A673 (cell line): ENCODE measurements around the gene PLCB4. TPM values are rescaled to one million over a fixed set of nuclear protein-coding genes. Genes with fewer than 3 reads are reported as not detected.

Source experiments
- BruUV-seq: library from RNA; stranded (reverse); fragments of 400-500 nt; replicated peaks from 2 replicates; lab custom pipeline; 2021; lab: Mats Ljungman, UMichigan
- CTCF ChIA-PET: fragments of 300-600 bp; sonication (Branson Sonifier 250); formaldehyde crosslinking; loops from one replicate; lab custom pipeline; 2022; ENCODE audit warnings: antibody characterized with exemption; lab: Charles Lee
- POLR2A ChIA-PET: fragments of 300-600 bp; sonication (Branson Sonifier 250); formaldehyde crosslinking; loops from one replicate; lab custom pipeline; 2022; ENCODE audit warnings: antibody characterized with exemption; ENCODE audit not compliant: low non-redundant PET; lab: Charles Lee
- DNase-seq: peaks from one replicate; pipeline ENCODE4 v3.0.0-alpha.2; 2015; ENCODE audit warnings: low spot score
- H3K27ac ChIP-seq: fragments of 200-600 bp; sonication (generic); 2 replicates; pipeline ENCODE4 v1.5.1; 2016; ENCODE audit warnings: mixed run types, low read depth, mild to moderate bottlenecking, mixed read lengths, antibody characterized with exemption, low read length; ENCODE audit not compliant: poor library complexity, severe bottlenecking
- H3K27me3 ChIP-seq: fragments of 200-600 bp; sonication (generic); replicated peaks from 2 replicates; pipeline ENCODE4 v1.6.1; 2017; ENCODE audit warnings: mixed run types, low read depth, mild to moderate bottlenecking, mixed read lengths, antibody characterized with exemption, low read length; ENCODE audit not compliant: insufficient read depth, poor library complexity
- H3K36me3 ChIP-seq: fragments of 200-600 bp; sonication (generic); 2 replicates; pipeline ENCODE4 v1.6.1; 2016; ENCODE audit warnings: mixed run types, mild to moderate bottlenecking, mixed read lengths, antibody characterized with exemption, low read length; ENCODE audit not compliant: insufficient read depth, poor library complexity, severe bottlenecking
- H3K4me1 ChIP-seq: fragments of 200-600 bp; sonication (generic); 2 replicates; pipeline ENCODE4 v1.6.1; 2017; ENCODE audit warnings: mixed run types, mild to moderate bottlenecking, mixed read lengths, antibody characterized with exemption, low read length; ENCODE audit not compliant: insufficient read depth, poor library complexity, severe bottlenecking
- H3K4me3 ChIP-seq: fragments of 200-600 bp; sonication (generic); 2 replicates; pipeline ENCODE4 v1.5.1; 2016; ENCODE audit warnings: low read depth, mixed run types, mild to moderate bottlenecking, mixed read lengths, low read length; ENCODE audit not compliant: poor library complexity, severe bottlenecking
- H3K9me3 ChIP-seq: fragments of 200-600 bp; sonication (generic); 2 replicates; pipeline ENCODE4 v1.6.1; 2016; ENCODE audit warnings: mixed run types, low read depth, mild to moderate bottlenecking, mixed read lengths, antibody characterized with exemption, low read length; ENCODE audit not compliant: poor library complexity, severe bottlenecking
- CTCF ChIP-seq: fragments of 300-800, 200-600 bp; sonication (generic); conservative IDR thresholded peaks from 2 replicates; pipeline ENCODE4 v1.5.1; 2017; ENCODE audit warnings: low read depth, mild to moderate bottlenecking, antibody characterized with exemption, low read length, moderate library complexity, mixed read lengths
- EZH2 ChIP-seq: fragments of 200-600 bp; sonication (generic); IDR thresholded peaks from 2 replicates; pipeline ENCODE4 v1.6.1; 2017; ENCODE audit warnings: borderline replicate concordance, low read depth, mild to moderate bottlenecking, mixed read lengths, antibody characterized with exemption, low read length; ENCODE audit not compliant: poor library complexity, severe bottlenecking
- intact Hi-C: fragments of 100-400 bp; cut with micrococcal nuclease; formaldehyde crosslinking; loops from one replicate; pipeline ENCODE4 v1.10.0; 2022; ENCODE audit not compliant: unreplicated experiment
- total RNA-seq: library from RNA; stranded (reverse); gene quantifications from 2 replicates; pipeline ENCODE4 v1.2.3, GENCODE V29; 2021

Gene PLCB4
- total RNA-seq, 1 experiment from 2014 or later, result 6.2 TPM

DNA sequence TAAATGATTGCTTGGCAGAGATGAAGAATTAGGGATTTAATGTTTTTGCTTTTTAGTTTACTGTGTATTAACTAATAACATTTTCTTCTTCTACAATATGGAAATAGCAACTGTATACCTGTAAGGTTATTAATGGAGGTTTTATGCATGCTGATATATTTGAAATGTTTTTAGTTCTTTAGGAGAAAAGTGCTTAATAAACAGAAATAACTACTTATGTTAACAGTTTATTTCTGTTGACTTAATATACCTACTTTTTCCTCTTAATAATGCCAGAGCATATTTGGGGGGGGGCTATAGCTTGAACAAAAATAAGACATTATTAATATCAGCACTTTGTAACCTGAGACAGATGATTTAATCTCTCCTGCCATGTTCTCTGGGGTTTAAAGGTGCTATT, 33.6 kb downstream of the PLCB4 start:
- no peak for DNase-seq
- H3K36me3 ChIP-seq, result no peaks in the 10 kb centered on the region
- H3K4me1 ChIP-seq, result no peaks in the 10 kb centered on the region
- BruUV-seq, result no TSS peak
- TF ChIP-seq CTCF (no peak), EZH2 (no peak)
- no peak overlapping the region for H3K4me3 ChIP-seq
- no peaks in the 10 kb centered on the region for H3K27me3 ChIP-seq
- H3K9me3 ChIP-seq, result no peaks in the 10 kb centered on the region
- intact Hi-C loops, result no loop called here
- H3K27ac ChIP-seq, result no peak overlapping the region
- ChIA-PET POLR2A (no interaction called here), CTCF (no interaction called here)

- intact Hi-C loops, result no loop called here
- no peaks in the 10 kb centered on the region for H3K36me3 ChIP-seq
- no peaks in the 10 kb centered on the region for H3K4me1 ChIP-seq
- H3K9me3 ChIP-seq, result no peaks in the 10 kb centered on the region
- H3K27me3 ChIP-seq, result no peaks in the 10 kb centered on the region
- peak; percentile 4 for DNase-seq
- no TSS peak for BruUV-seq
- CTCF ChIA-PET, result no interaction called here
- H3K27ac ChIP-seq, result no peak overlapping the region
- no peak overlapping the region for H3K4me3 ChIP-seq
- no peak for TF ChIP-seq EZH2
- no peak for TF ChIP-seq CTCF
- POLR2A ChIA-PET, result no interaction called here
Measured at GRCh38 chr20:9103955-9104354, 35.1 kb downstream of the PLCB4 start.

- Histone ChIP-seq H3K4me1 (peaks cover 5% of the 10 kb centered on the region), H3K27ac (no peak overlapping the region), H3K27me3 (no peaks in the 10 kb centered on the region), H3K9me3 (no peaks in the 10 kb centered on the region), H3K4me3 (no peak overlapping the region), H3K36me3 (no peaks in the 10 kb centered on the region)
- ChIA-PET CTCF (no interaction called here), POLR2A (interaction anchor here (0.7 kb wide), 1 partner anchor 31 kb away, joined by 4 read pairs; no protein-coding TSS in a partner anchor)
- intact Hi-C loops, result no loop called here
- no TSS peak for BruUV-seq
- DNase-seq, result no peak
- TF ChIP-seq CTCF (no peak), EZH2 (no peak)
Measured at GRCh38 chr20:9108260-9108659, 39.4 kb downstream of the PLCB4 start.
